PC-3 (cell line): ENCODE results near the gene XPC. TPM values are rescaled to one million over a fixed set of nuclear protein-coding genes. Genes with fewer than 3 reads are reported as not detected.

Experiments used
- ATAC-seq: fragments of 200-7000 bp; cut with Tn5 transposase; 2 replicates; pipeline ENCODE4 v1.9.1; 2020; ENCODE audit warnings: mild to moderate bottlenecking, moderate library complexity
- BruUV-seq: library from RNA; stranded (reverse); fragments of 400-500 nt; replicated peaks from 2 replicates; lab custom pipeline; 2021; lab: Mats Ljungman, UMichigan
- CTCF ChIA-PET: fragments of 300-600 bp; sonication (Branson Sonifier 250); formaldehyde crosslinking; loops from one replicate; lab custom pipeline; 2022; ENCODE audit warnings: antibody characterized with exemption; lab: Charles Lee
- POLR2A ChIA-PET: fragments of 300-600 bp; sonication (Branson Sonifier 250); formaldehyde crosslinking; loops from one replicate; lab custom pipeline; 2022; ENCODE audit warnings: antibody characterized with exemption; ENCODE audit not compliant: unreplicated experiment; lab: Charles Lee
- DNase-seq: peaks from one replicate; pipeline ENCODE4 v3.0.0-alpha.2; 2015
- H2AFZ ChIP-seq: fragments of 300-600 bp; sonication (generic); 2 replicates; pipeline ENCODE4 v1.6.0; 2016; ENCODE audit warnings: antibody characterized with exemption, low read length
- H3F3A ChIP-seq: fragments of 300-600 bp; sonication (generic); one replicate; pipeline ENCODE4 v1.6.0; 2017; ENCODE audit warnings: antibody characterized with exemption, low read length, control low read depth, mild to moderate bottlenecking; ENCODE audit not compliant: unreplicated experiment
- H3K27ac ChIP-seq: fragments of 300-600 bp; sonication (generic); 2 replicates; pipeline ENCODE4 v1.5.1; 2016; ENCODE audit warnings: mild to moderate bottlenecking, low read length
- H3K27me3 ChIP-seq: fragments of 300-600 bp; sonication (generic); 2 replicates; pipeline ENCODE4 v1.6.1; 2016; ENCODE audit warnings: low read length, mixed read lengths
- H3K36me3 ChIP-seq: fragments of 300-600 bp; sonication (generic); 2 replicates; pipeline ENCODE4 v1.6.1; 2016; ENCODE audit warnings: low read depth, mixed run types, low read length, mixed read lengths
- H3K4me1 ChIP-seq: fragments of 300-600 bp; sonication (generic); 2 replicates; pipeline ENCODE4 v1.5.1; 2016; ENCODE audit warnings: low read length; ENCODE audit not compliant: insufficient read depth
- H3K4me2 ChIP-seq: fragments of 300-600 bp; sonication (generic); 2 replicates; pipeline ENCODE4 v1.6.0; 2016; ENCODE audit warnings: low read length
- H3K4me3 ChIP-seq: fragments of 300-600 bp; sonication (generic); 2 replicates; pipeline ENCODE4 v1.5.1; 2016; ENCODE audit warnings: mild to moderate bottlenecking, low read length, mixed read lengths
- H3K79me2 ChIP-seq: fragments of 300-600 bp; sonication (generic); 2 replicates; pipeline ENCODE4 v1.6.1; 2017; ENCODE audit warnings: low read length, mixed read lengths
- H3K9ac ChIP-seq: fragments of 300-600 bp; sonication (generic); 2 replicates; pipeline ENCODE4 v1.6.0; 2016; ENCODE audit warnings: mild to moderate bottlenecking, low read length
- H3K9me2 ChIP-seq: fragments of 300-600 bp; sonication (generic); replicated peaks from 2 replicates; pipeline ENCODE4 v1.6.1; 2016; ENCODE audit warnings: mixed run types, low read length, mixed read lengths
- H3K9me3 ChIP-seq: fragments of 300-600 bp; sonication (generic); 2 replicates; pipeline ENCODE4 v1.6.1; 2016; ENCODE audit warnings: low read length, mixed read lengths
- H4K20me1 ChIP-seq: fragments of 300-600 bp; sonication (generic); 2 replicates; pipeline ENCODE4 v1.6.1; 2016; ENCODE audit warnings: low read length, mixed read lengths
- CTCF ChIP-seq: fragments of 300-600 bp; sonication (generic); conservative IDR thresholded peaks from 2 replicates; pipeline ENCODE4 v1.5.1; 2017; ENCODE audit warnings: antibody characterized with exemption, low read depth, mild to moderate bottlenecking, low read length
- EZH2 ChIP-seq: fragments of 300-600 bp; sonication (generic); IDR thresholded peaks from one replicate; pipeline ENCODE4 v1.6.1; 2017; ENCODE audit warnings: antibody characterized with exemption, mild to moderate bottlenecking, low read length; ENCODE audit not compliant: unreplicated experiment
- EZH2phosphoT487 ChIP-seq: fragments of 300-600 bp; sonication (generic); IDR thresholded peaks from 2 replicates; pipeline ENCODE4 v1.6.1; 2018; ENCODE audit warnings: mild to moderate bottlenecking, antibody characterized with exemption, low read length, borderline replicate concordance
- intact Hi-C: fragments of 100-400 bp; cut with micrococcal nuclease; formaldehyde crosslinking; loops from 2 replicates; pipeline ENCODE4 v1.9.0; 2023
- total RNA-seq: library from RNA; depleted of rRNA; stranded (reverse); fragments of >200 nt; gene quantifications from 2 replicates; pipeline ENCODE4 v1.2.3, GENCODE V29; 2014

Gene XPC
- total RNA-seq, 1 experiment from 2014 or later, result 24.3 TPM

- no peak overlapping the region for H2AFZ ChIP-seq
- DNase-seq (no peak), ATAC-seq (no peak)
- H3K9me2 ChIP-seq, result no peaks in the 10 kb centered on the region
- H3K9me3 ChIP-seq, result no peaks in the 10 kb centered on the region
- peaks cover 74% of the 10 kb centered on the region for H3K36me3 ChIP-seq
- intact Hi-C loops, result no loop called here
- TF ChIP-seq EZH2phosphoT487, result no peak
- no peak for TF ChIP-seq EZH2
- no TSS peak for BruUV-seq
- ChIA-PET POLR2A (no interaction called here), CTCF (no interaction called here)
- H3K9ac ChIP-seq, result no peak overlapping the region
- H3K27me3 ChIP-seq, result no peaks in the 10 kb centered on the region
- H3F3A ChIP-seq, result no peaks in the 10 kb centered on the region
- peaks cover 6% of the 10 kb centered on the region; the same call in 1 of the 2 replicates for H4K20me1 ChIP-seq
- no peak overlapping the region for H3K27ac ChIP-seq
- H3K4me2 ChIP-seq, result no peak overlapping the region
- H3K79me2 ChIP-seq, result peaks cover 11% of the 10 kb centered on the region
- H3K4me3 ChIP-seq, result no peak overlapping the region
- peaks cover 21% of the 10 kb centered on the region for H3K4me1 ChIP-seq
Measured at GRCh38 chr3:14133188-14133800, 45.1 kb downstream of the XPC start.

- H3K27me3 ChIP-seq, result no peaks in the 10 kb centered on the region
- H3K4me3 ChIP-seq, result no peak overlapping the region
- no peaks in the 10 kb centered on the region for H3K9me2 ChIP-seq
- peaks cover 72% of the 10 kb centered on the region for H3K36me3 ChIP-seq
- H2AFZ ChIP-seq, result no peak overlapping the region
- DNase-seq, result no peak
- no peak overlapping the region for H3K9ac ChIP-seq
- H3K4me2 ChIP-seq, result no peak overlapping the region
- no peak for ATAC-seq
- no peaks in the 10 kb centered on the region for H3K9me3 ChIP-seq
- CTCF ChIA-PET, result no interaction called here
- BruUV-seq, result no TSS peak
- H3F3A ChIP-seq, result no peaks in the 10 kb centered on the region
- H4K20me1 ChIP-seq, result peaks cover 12% of the 10 kb centered on the region; the same call in 1 of the 2 replicates
- H3K27ac ChIP-seq, result no peak overlapping the region
- H3K4me1 ChIP-seq, result peaks cover 17% of the 10 kb centered on the region
- POLR2A ChIA-PET, result no interaction called here
- no peak for TF ChIP-seq EZH2phosphoT487
- TF ChIP-seq CTCF, result no peak
- TF ChIP-seq EZH2, result no peak
- peaks cover 17% of the 10 kb centered on the region for H3K79me2 ChIP-seq
- intact Hi-C loops, result no loop called here
Measured at GRCh38 chr3:14132689-14133088, 45.7 kb downstream of the XPC start.

- ChIA-PET POLR2A (interaction anchor here (0.7 kb wide), 1 partner anchor 217 kb away, joined by 8 read pairs; no protein-coding TSS in a partner anchor), CTCF (no interaction called here)
- Histone ChIP-seq H3K27ac (no peak overlapping the region), H3F3A (no peaks in the 10 kb centered on the region), H3K9ac (no peak overlapping the region), H3K4me1 (peaks cover 11% of the 10 kb centered on the region), H3K4me3 (no peak overlapping the region), H3K9me3 (no peaks in the 10 kb centered on the region), H3K79me2 (peaks cover 23% of the 10 kb centered on the region), H3K4me2 (no peak overlapping the region), H3K27me3 (no peaks in the 10 kb centered on the region), H2AFZ (no peak overlapping the region), H3K36me3 (peaks cover 72% of the 10 kb centered on the region), H3K9me2 (no peaks in the 10 kb centered on the region), H4K20me1 (peaks cover 18% of the 10 kb centered on the region; the same call in 1 of the 2 replicates)
- intact Hi-C loops, result no loop called here
- DNase-seq (no peak), ATAC-seq (no peak)
- TF ChIP-seq CTCF (no peak), EZH2phosphoT487 (no peak), EZH2 (no peak)
- BruUV-seq, result no TSS peak
Measured at GRCh38 chr3:14132120-14132519, 46.3 kb downstream of the XPC start.
